Measurements from ENCODE around the gene TMED1.

- TF ChIP-seq CTCF (conservative IDR thresholded peaks at IDR 0.05; ENCODE audit: low read depth, low read length): no peak
- no peak for TF ChIP-seq BHLHE40 (IDR thresholded peaks at IDR 0.05; ENCODE audit: low read depth, low read length)
- TF ChIP-seq CEBPB (IDR thresholded peaks at IDR 0.05; ENCODE audit: low read depth, low read length): no peak
- no peak for TF ChIP-seq MXI1 (IDR thresholded peaks at IDR 0.05; ENCODE audit: borderline replicate concordance, low read depth, low read length)
- no peak for TF ChIP-seq POLR2A (IDR thresholded peaks at IDR 0.05; ENCODE audit: low read depth, low read length)
- TF ChIP-seq SMC3 (IDR thresholded peaks at IDR 0.05; ENCODE audit: low read depth, low read length): no peak
- no peak for TF ChIP-seq ELK1 (IDR thresholded peaks at IDR 0.05; ENCODE audit: borderline replicate concordance, low read depth, low read length)
- no peak for TF ChIP-seq USF2 (IDR thresholded peaks at IDR 0.05; ENCODE audit: low read depth, low read length)
- TF ChIP-seq CHD1 (IDR thresholded peaks at IDR 0.05; ENCODE audit: low read depth, low read length): no peak
- no peak for TF ChIP-seq RFX5 (IDR thresholded peaks at IDR 0.05; ENCODE audit: low read depth, low read length)
These were observed 33.5 kb downstream of the TMED1 start for GRCh38 chr19:10802479-10802878.
